Measurements from ENCODE around the gene ANAPC5.

The ANAPC5 gene

DNA sequence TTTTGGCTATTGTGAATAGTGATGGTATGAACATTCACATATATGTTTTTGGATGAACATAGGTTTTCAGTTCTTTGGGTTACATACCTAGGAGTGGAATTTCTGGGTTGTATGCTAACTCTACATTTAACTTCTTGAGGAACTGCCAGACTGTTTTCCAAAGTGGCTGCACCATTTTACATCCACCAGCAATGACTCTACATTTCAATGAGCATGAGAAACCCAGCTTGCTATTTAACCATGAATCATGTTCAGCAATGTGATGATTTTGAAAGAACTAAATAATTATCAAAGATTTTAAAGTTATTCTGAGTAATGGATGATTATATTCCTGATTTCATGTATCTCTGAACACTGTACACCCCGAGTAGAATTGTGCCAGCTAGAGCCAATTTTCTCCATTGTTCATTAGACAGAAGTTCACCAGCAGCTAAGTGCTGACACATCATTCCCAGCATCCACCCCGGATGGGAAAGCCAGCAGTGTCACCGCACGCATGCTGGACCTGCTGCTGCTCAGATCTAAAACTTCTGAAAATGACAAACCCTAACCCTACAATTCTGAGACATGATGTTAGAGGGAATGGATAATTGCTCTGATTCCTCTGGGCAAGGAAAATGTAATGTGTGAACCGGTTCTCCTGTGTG, 13.3 kb upstream of the ANAPC5 start:
- no peaks in the 10 kb centered on the region for H3K9me3 ChIP-seq (ENCODE audit: insufficient read depth, low read length)
- no peaks in the 10 kb centered on the region for H3K79me2 ChIP-seq (ENCODE audit: insufficient read depth, low read length)
- H3K4me3 ChIP-seq (ENCODE audit: insufficient read depth, low read length, poor library complexity, severe bottlenecking) = no peak overlapping the region
- no peak overlapping the region for H3K27ac ChIP-seq (ENCODE audit: low read depth, low read length)
- no peak overlapping the region for H2AFZ ChIP-seq (ENCODE audit: low read depth, low read length, severe bottlenecking)
- no peak overlapping the region for H3K9ac ChIP-seq (ENCODE audit: low read length)
- no peaks in the 10 kb centered on the region for H3K36me3 ChIP-seq (ENCODE audit: low read length)
- H3K9me2 ChIP-seq (replicated peaks; ENCODE audit: insufficient read depth, low read length) = no peaks in the 10 kb centered on the region
- H3F3A ChIP-seq (ENCODE audit: insufficient read depth) = no peaks in the 10 kb centered on the region
- no peak for TF ChIP-seq EZH2phosphoT487 (conservative IDR thresholded peaks at IDR 0.05; ENCODE audit: low read length)
- TF ChIP-seq, protein P1, sequence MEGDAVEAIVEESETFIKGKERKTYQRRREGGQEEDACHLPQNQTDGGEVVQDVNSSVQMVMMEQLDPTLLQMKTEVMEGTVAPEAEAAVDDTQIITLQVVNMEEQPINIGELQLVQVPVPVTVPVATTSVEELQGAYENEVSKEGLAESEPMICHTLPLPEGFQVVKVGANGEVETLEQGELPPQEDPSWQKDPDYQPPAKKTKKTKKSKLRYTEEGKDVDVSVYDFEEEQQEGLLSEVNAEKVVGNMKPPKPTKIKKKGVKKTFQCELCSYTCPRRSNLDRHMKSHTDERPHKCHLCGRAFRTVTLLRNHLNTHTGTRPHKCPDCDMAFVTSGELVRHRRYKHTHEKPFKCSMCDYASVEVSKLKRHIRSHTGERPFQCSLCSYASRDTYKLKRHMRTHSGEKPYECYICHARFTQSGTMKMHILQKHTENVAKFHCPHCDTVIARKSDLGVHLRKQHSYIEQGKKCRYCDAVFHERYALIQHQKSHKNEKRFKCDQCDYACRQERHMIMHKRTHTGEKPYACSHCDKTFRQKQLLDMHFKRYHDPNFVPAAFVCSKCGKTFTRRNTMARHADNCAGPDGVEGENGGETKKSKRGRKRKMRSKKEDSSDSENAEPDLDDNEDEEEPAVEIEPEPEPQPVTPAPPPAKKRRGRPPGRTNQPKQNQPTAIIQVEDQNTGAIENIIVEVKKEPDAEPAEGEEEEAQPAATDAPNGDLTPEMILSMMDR (IDR thresholded peaks at IDR 0.05; ENCODE audit: insufficient read depth, low read length, poor library complexity, severe bottlenecking) = no peak
- no peak overlapping the region for H3K4me2 ChIP-seq (ENCODE audit: low read depth, low read length, poor library complexity, severe bottlenecking)
- H3K27me3 ChIP-seq (ENCODE audit: low read length) = no peaks in the 10 kb centered on the region
- H4K20me1 ChIP-seq (ENCODE audit: low read depth, low read length) = no peaks in the 10 kb centered on the region

DNA sequence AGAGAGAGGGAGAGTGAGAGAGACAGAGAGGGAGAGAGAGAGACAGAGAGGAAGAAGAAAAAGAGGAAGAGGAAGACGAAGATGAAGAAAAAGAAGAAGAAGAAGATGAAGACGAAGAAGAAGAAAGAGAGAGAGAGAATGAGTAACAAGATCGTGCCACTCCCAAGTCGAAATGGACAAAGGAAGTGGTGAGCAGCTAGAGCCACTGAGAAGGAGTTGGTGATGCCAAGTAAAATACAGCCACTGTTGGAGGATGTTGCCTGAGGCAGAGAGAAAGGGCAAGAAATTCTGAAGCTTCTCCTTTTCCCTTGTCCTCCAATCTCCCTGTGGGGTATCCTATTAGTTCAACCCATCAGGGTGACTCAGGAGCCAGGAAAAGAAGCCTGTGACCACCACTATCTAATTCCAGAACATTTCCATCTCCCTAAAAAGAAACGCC, 12.5 kb upstream of the ANAPC5 start:
- Histone ChIP-seq H2AFZ (ENCODE audit: low read depth, low read length, severe bottlenecking) (no peak overlapping the region), H3K4me2 (ENCODE audit: low read depth, low read length, poor library complexity, severe bottlenecking) (no peak overlapping the region)

DNA sequence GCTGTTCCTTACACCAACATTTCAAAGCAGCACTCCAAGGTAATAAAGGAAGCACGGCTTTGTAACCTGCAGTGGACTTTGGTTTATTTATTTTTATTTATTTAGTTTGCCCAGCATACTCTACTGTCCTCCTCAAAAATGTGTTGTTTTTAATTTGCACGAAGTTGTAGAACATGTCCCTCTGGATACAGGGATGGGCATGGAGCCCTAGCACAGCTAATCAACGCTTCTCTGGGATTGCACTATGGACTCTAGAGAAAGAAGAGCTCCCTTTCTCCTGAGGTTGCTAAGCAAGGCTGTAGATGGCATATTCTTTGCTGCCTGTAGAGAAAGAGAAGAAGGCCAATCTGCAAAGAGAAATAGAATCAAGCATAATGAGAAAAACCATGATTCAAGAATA, 5.9 kb upstream of the ANAPC5 start:
- H3K79me2 ChIP-seq (ENCODE audit: insufficient read depth, low read length) = no peaks in the 10 kb centered on the region
- no peak overlapping the region for H3K4me2 ChIP-seq (ENCODE audit: low read depth, low read length, poor library complexity, severe bottlenecking)
- H3K27me3 ChIP-seq (ENCODE audit: low read length) = no peaks in the 10 kb centered on the region
- H3K4me3 ChIP-seq (ENCODE audit: insufficient read depth, low read length, poor library complexity, severe bottlenecking) = no peak overlapping the region
- H3K9me2 ChIP-seq (replicated peaks; ENCODE audit: insufficient read depth, low read length) = no peaks in the 10 kb centered on the region
- H2AFZ ChIP-seq (ENCODE audit: low read depth, low read length, severe bottlenecking) = no peak overlapping the region
- no peaks in the 10 kb centered on the region for H3F3A ChIP-seq (ENCODE audit: insufficient read depth)
- H3K27ac ChIP-seq (ENCODE audit: low read depth, low read length) = no peak overlapping the region
- H3K9ac ChIP-seq (ENCODE audit: low read length) = no peak overlapping the region
- no peaks in the 10 kb centered on the region for H3K36me3 ChIP-seq (ENCODE audit: low read length)
- H4K20me1 ChIP-seq (ENCODE audit: low read depth, low read length) = no peaks in the 10 kb centered on the region
- no peaks in the 10 kb centered on the region for H3K9me3 ChIP-seq (ENCODE audit: insufficient read depth, low read length)
- TF ChIP-seq, protein P1 (IDR thresholded peaks at IDR 0.05; ENCODE audit: insufficient read depth, low read length, poor library complexity, severe bottlenecking) = no peak
- no peak for TF ChIP-seq EZH2phosphoT487 (conservative IDR thresholded peaks at IDR 0.05; ENCODE audit: low read length)

More for the DNA sequence above, 12.5 kb upstream of the ANAPC5 start:
- no peak overlapping the region for H3K4me3 ChIP-seq (ENCODE audit: insufficient read depth, low read length, poor library complexity, severe bottlenecking)
- no peaks in the 10 kb centered on the region for H3K36me3 ChIP-seq (ENCODE audit: low read length)
- no peak overlapping the region for H3K9ac ChIP-seq (ENCODE audit: low read length)
- H3F3A ChIP-seq (ENCODE audit: insufficient read depth) = no peaks in the 10 kb centered on the region
- no peaks in the 10 kb centered on the region for H4K20me1 ChIP-seq (ENCODE audit: low read depth, low read length)
- no peaks in the 10 kb centered on the region for H3K27me3 ChIP-seq (ENCODE audit: low read length)
- no peaks in the 10 kb centered on the region for H3K79me2 ChIP-seq (ENCODE audit: insufficient read depth, low read length)
- no peak for TF ChIP-seq EZH2phosphoT487 (conservative IDR thresholded peaks at IDR 0.05; ENCODE audit: low read length)
- TF ChIP-seq, protein P1 (IDR thresholded peaks at IDR 0.05; ENCODE audit: insufficient read depth, low read length, poor library complexity, severe bottlenecking) = no peak
- H3K9me2 ChIP-seq (replicated peaks; ENCODE audit: insufficient read depth, low read length) = no peaks in the 10 kb centered on the region
- no peaks in the 10 kb centered on the region for H3K9me3 ChIP-seq (ENCODE audit: insufficient read depth, low read length)
- H3K27ac ChIP-seq (ENCODE audit: low read depth, low read length) = no peak overlapping the region

Measured in SU-DHL-6 (cell line).